Neural progenitor cell (in vitro differentiated cells): Measurements from ENCODE around the gene SRBD1.

Experiments used
- EZH2 ChIP-seq: fragments of 200-600 bp; sonication (generic); IDR thresholded peaks from 2 replicates; pipeline ENCODE4 v1.6.1; 2017; ENCODE audit warnings: antibody characterized with exemption, mild to moderate bottlenecking, moderate library complexity
- EZH2phosphoT487 ChIP-seq: fragments of 200-600 bp; sonication (generic); IDR thresholded peaks from 2 replicates; pipeline ENCODE4 v1.6.1; 2017; ENCODE audit warnings: antibody characterized with exemption
- TF ChIP-seq, protein P1 (sequence below): fragments of 200-600 bp; sonication (generic); IDR thresholded peaks from 2 replicates; pipeline ENCODE4 v1.5.1; 2017; ENCODE audit warnings: antibody characterized with exemption, mild to moderate bottlenecking

DNA sequence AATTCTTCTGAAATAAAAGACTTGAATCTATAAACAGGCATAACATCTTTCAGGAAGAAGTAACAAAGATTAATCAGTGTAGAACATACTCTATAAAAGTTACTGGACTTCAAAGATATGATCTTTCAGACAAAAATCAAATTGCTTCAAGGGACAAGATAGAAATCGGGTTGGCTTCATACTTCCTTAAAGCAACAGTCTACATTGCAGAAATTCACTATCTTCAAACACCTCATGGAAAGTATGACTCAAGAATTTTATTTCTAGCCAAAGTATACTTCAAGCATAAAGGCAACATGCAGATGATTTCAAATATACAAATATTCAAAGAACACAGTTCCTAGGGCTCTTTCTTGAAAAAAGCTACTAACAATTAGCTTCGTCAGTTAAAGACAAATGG is 240.7 kb downstream of the SRBD1 start:
- TF ChIP-seq EZH2 (no peak), EZH2phosphoT487 (no peak)
- TF ChIP-seq, protein P1, sequence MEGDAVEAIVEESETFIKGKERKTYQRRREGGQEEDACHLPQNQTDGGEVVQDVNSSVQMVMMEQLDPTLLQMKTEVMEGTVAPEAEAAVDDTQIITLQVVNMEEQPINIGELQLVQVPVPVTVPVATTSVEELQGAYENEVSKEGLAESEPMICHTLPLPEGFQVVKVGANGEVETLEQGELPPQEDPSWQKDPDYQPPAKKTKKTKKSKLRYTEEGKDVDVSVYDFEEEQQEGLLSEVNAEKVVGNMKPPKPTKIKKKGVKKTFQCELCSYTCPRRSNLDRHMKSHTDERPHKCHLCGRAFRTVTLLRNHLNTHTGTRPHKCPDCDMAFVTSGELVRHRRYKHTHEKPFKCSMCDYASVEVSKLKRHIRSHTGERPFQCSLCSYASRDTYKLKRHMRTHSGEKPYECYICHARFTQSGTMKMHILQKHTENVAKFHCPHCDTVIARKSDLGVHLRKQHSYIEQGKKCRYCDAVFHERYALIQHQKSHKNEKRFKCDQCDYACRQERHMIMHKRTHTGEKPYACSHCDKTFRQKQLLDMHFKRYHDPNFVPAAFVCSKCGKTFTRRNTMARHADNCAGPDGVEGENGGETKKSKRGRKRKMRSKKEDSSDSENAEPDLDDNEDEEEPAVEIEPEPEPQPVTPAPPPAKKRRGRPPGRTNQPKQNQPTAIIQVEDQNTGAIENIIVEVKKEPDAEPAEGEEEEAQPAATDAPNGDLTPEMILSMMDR = no peak
